Endodermal cell (in vitro differentiated cells): ENCODE results near the gene CYBRD1. TPM values are rescaled to one million over a fixed set of nuclear protein-coding genes. Genes with fewer than 3 reads are reported as not detected.

Experiments
- DNase-seq: peaks from one replicate; pipeline ENCODE4 v3.0.0-alpha.2; 2017
- H3K27ac ChIP-seq: 2 replicates; pipeline ENCODE4 v1.5.1; 2013; ENCODE audit warnings: mild to moderate bottlenecking, low read depth, low read length, moderate library complexity
- H3K27me3 ChIP-seq: 2 replicates; pipeline ENCODE4 v1.6.1; 2013; ENCODE audit warnings: mild to moderate bottlenecking, low read length, moderate library complexity; ENCODE audit not compliant: insufficient read depth, control insufficient read depth, poor library complexity, severe bottlenecking
- H3K36me3 ChIP-seq: 2 replicates; pipeline ENCODE4 v1.7.0; 2013; ENCODE audit warnings: mild to moderate bottlenecking, low read length, moderate library complexity; ENCODE audit not compliant: control insufficient read depth, insufficient read depth
- H3K4me1 ChIP-seq: one replicate; pipeline ENCODE4 v1.7.0; 2013; ENCODE audit warnings: low read length; ENCODE audit not compliant: control insufficient read depth, insufficient read depth
- H3K4me3 ChIP-seq: 2 replicates; pipeline ENCODE4 v1.5.1; 2013; ENCODE audit warnings: mild to moderate bottlenecking, low read length, moderate library complexity
- H3K9ac ChIP-seq: 2 replicates; pipeline ENCODE4 v1.6.1; 2013; ENCODE audit warnings: mild to moderate bottlenecking, low read length, moderate library complexity; ENCODE audit not compliant: poor library complexity, severe bottlenecking; ENCODE audit errors: extremely low read depth
- H3K9me3 ChIP-seq: 2 replicates; pipeline ENCODE4 v1.6.1; 2013; ENCODE audit warnings: mild to moderate bottlenecking, low read length, moderate library complexity; ENCODE audit not compliant: control insufficient read depth
- H3K27ac Mint-ChIP-seq: 2 replicates; pipeline ENCODE4 v1.8.0; 2020; ENCODE audit warnings: mixed read lengths
- H3K27me3 Mint-ChIP-seq: 2 replicates; pipeline ENCODE4 v1.8.0; 2021; ENCODE audit warnings: mild to moderate bottlenecking, mixed read lengths; ENCODE audit not compliant: insufficient read depth
- H3K36me3 Mint-ChIP-seq: 2 replicates; pipeline ENCODE4 v1.8.0; 2020; ENCODE audit warnings: low read depth, mixed read lengths
- H3K4me1 Mint-ChIP-seq: 2 replicates; pipeline ENCODE4 v1.8.0; 2020; ENCODE audit warnings: mixed read lengths
- H3K4me3 Mint-ChIP-seq: 2 replicates; pipeline ENCODE4 v1.8.0; 2020; ENCODE audit warnings: mild to moderate bottlenecking, moderate library complexity, mixed read lengths
- H3K9me3 Mint-ChIP-seq: 2 replicates; pipeline ENCODE4 v1.8.0; 2020; ENCODE audit warnings: mild to moderate bottlenecking, mixed read lengths
- CTCF ChIP-seq: fragments of 200-600 bp; sonication (generic); conservative IDR thresholded peaks from 2 replicates; pipeline ENCODE4 v1.5.0; 2021; ENCODE audit warnings: antibody characterized with exemption, mild to moderate bottlenecking
- WGBS, 2 experiments: methylation state at CpG; one replicate each; pipeline versions ENCODE4 v1.1.5 to v1.1.7; 2013; ENCODE audit warnings: missing lambda C conversion rate in 2 of 2, mixed read lengths in 1 of 2; ENCODE audit not compliant: insufficient coverage in 1 of 2, insufficient read length in 1 of 2; 5-methylcytosine and 5-hydroxymethylcytosine counted together
- long read RNA-seq, 4 experiments: library from polyadenylated mRNA in 2 of 4; library from RNA in 1 of 4; library from capped mRNA in 1 of 4; stranded (forward) in 3 of 4; unstranded in 1 of 4; transcript quantifications; one replicate each; pipeline ENCODE4 v2.0.0, GENCODE V29; 2020 to 2021; ENCODE audit warnings: inconsistent platforms in 1 of 4
- polyA plus RNA-seq, 2 experiments: library from polyadenylated mRNA; stranded (reverse); fragments of 50-300 nt; gene quantifications; one replicate each; pipeline ENCODE4 v1.2.3, GENCODE V29; 2013
- total RNA-seq, 2 donors: library from RNA; stranded (reverse); fragmentation: NEBNext Ultra II Directional in 1 of 2; extraction: Animal tissue kit (Norgen Biotek cat#: 25700) in 1 of 2; gene quantifications; 2 replicates in 1 of 2; 3 replicates in 1 of 2; pipeline ENCODE4 v1.2.1, GENCODE V29; 2021

The CYBRD1 gene
- 1 to 10 TPM; 3.3 to 4.7 TPM for total RNA-seq
- polyA plus RNA-seq (2013, experiment 1 of 2) = 10.5 TPM
- polyA plus RNA-seq (2013, experiment 2 of 2) = 9.3 TPM
- long read RNA-seq, experiment 1, full-length matches to known transcripts = 1 of 1 reads
- long read RNA-seq, experiment 1, partial matches to known transcripts = 0 of 1 reads
- long read RNA-seq, experiment 1, other reads (novel, unspliced or antisense) = 0 of 1 reads
- long read RNA-seq, experiment 2, full-length matches to known transcripts = 1 of 3 reads
- long read RNA-seq, experiment 2, partial matches to known transcripts = 0 of 3 reads
- long read RNA-seq, experiment 2, other reads (novel, unspliced or antisense) = 2 of 3 reads
- long read RNA-seq, experiment 3, full-length matches to known transcripts = 8 of 8 reads
- long read RNA-seq, experiment 3, partial matches to known transcripts = 0 of 8 reads
- long read RNA-seq, experiment 3, other reads (novel, unspliced or antisense) = 0 of 8 reads
- long read RNA-seq, experiment 4, full-length matches to known transcripts = 4 of 4 reads
- long read RNA-seq, experiment 4, partial matches to known transcripts = 0 of 4 reads
- long read RNA-seq, experiment 4, other reads (novel, unspliced or antisense) = 0 of 4 reads

DNA sequence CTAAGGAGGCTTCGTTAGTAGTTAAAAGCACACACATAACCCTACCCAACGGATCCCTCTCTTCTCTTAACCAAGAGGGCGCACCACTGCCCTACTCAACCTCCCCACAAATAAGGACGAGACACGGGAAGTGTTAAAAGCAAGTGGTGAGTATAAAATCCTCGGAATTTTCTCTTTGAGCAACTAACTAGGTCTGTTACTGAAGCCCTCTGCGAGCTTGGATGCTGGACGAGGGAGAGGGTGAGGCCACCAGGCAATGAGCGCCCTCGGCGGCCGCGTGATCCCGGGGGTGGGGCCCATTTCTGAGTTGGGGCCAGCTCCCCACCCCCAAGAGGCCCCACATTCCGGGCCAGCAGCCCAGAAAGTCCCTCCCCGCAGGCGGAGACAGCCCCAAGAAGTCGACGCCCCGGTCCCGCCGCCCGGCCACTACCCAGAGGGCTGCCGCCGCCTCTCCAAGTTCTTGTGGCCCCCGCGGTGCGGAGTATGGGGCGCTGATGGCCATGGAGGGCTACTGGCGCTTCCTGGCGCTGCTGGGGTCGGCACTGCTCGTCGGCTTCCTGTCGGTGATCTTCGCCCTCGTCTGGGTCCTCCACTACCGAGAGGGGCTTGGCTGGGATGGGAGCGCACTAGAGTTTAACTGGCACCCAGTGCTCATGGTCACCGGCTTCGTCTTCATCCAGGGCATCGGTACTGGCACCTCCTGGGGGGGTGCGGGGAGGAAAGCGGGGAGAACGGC, at the start of gene CYBRD1:
Gene CYBRD1, plus strand, starts transcription at position 423 of the 736 bp plus-strand sequence. Its CDS starts 72 bp downstream, at position 495.
- H3K9me3 ChIP-seq = no peaks in the 10 kb centered on the region
- H3K36me3 ChIP-seq = no peaks in the 10 kb centered on the region
- Mint-ChIP-seq H3K9me3 (no peaks in the 10 kb centered on the region), H3K36me3 (no peaks in the 10 kb centered on the region), H3K27me3 (peaks cover 38% of the 10 kb centered on the region), H3K4me1 (peaks cover 18% of the 10 kb centered on the region), H3K27ac (peak within 1 kb of the TSS; percentile 88), H3K4me3 (peak within 1 kb of the TSS; percentile 85)
- peak; percentile 18 for TF ChIP-seq CTCF
- peak within 1 kb of the TSS; percentile 30 for H3K27ac ChIP-seq
- WGBS, 2 experiments = 0 to 2% methylated on average over 11 to 45 of the region's 45 CpGs
- H3K4me1 ChIP-seq = no peaks in the 10 kb centered on the region
- H3K27me3 ChIP-seq = peaks cover 33% of the 10 kb centered on the region
- H3K9ac ChIP-seq = peak within 1 kb of the TSS; percentile 70
- H3K4me3 ChIP-seq = peak within 1 kb of the TSS; percentile 83
- DNase-seq = peak; percentile 88

DNA sequence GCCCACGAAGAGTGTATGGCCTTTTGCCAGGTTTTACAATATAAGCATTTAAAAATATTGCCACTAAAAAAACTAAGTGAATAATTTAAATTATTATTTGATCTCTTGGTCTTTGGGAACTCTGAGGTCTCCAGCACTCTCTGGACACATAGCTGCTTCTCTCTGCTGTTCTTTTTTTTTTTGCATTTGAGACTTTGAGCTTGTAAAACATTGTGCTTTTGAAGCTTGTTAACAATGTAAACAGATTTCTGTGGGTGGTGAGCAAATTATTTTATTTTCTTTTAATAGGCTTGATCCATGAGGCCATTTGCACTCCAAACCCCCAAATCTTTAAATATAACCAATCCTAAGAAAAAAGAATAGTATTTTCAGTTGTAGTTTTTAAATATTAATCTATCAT, 46.3 kb upstream of the CYBRD1 start:
- H3K36me3 Mint-ChIP-seq = peaks cover 20% of the 10 kb centered on the region
- WGBS, 2 experiments = 100% methylated on average over 1 of the region's 1 CpG; no CpG with 5 or more reads in 1 of the 2 experiments
- no peaks in the 10 kb centered on the region for H3K9me3 Mint-ChIP-seq
- peaks cover 4% of the 10 kb centered on the region for H3K4me1 ChIP-seq
- no peak overlapping the region for H3K27ac Mint-ChIP-seq
- no peak for TF ChIP-seq CTCF
- peaks cover 32% of the 10 kb centered on the region for H3K36me3 ChIP-seq
- no peaks in the 10 kb centered on the region for H3K27me3 ChIP-seq
- H3K27me3 Mint-ChIP-seq = no peaks in the 10 kb centered on the region
- H3K4me1 Mint-ChIP-seq = no peaks in the 10 kb centered on the region
- DNase-seq = no peak
- no peak overlapping the region for H3K9ac ChIP-seq
- H3K4me3 Mint-ChIP-seq = no peak overlapping the region
- H3K27ac ChIP-seq = no peak overlapping the region
- H3K4me3 ChIP-seq = no peak overlapping the region
- no peaks in the 10 kb centered on the region for H3K9me3 ChIP-seq

DNA sequence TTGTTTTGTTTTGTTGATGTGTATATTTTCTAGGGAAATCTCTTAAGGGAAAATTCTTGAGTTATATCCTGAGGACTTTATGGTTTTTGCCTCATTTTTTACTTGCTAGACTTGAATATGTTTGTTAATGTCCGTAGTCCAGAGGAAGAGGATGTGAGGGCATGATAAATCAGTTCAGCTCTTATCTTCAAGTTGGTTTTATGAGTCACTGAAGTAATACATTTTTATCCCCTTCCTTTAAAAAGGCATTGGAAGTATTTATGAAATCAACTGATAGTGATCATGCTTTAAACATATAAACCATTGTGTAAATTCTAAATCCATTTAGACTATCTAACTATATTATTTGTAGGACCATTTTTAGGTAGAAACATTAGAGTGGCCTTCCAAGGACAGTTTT, 43.9 kb upstream of the CYBRD1 start:
- Mint-ChIP-seq H3K36me3 (peaks cover 15% of the 10 kb centered on the region), H3K27ac (no peak overlapping the region), H3K27me3 (no peaks in the 10 kb centered on the region), H3K4me3 (no peak overlapping the region), H3K4me1 (peaks cover 13% of the 10 kb centered on the region), H3K9me3 (no peaks in the 10 kb centered on the region)
- Histone ChIP-seq H3K27me3 (no peaks in the 10 kb centered on the region), H3K36me3 (peaks cover 24% of the 10 kb centered on the region), H3K9ac (no peak overlapping the region), H3K4me3 (no peak overlapping the region), H3K9me3 (no peaks in the 10 kb centered on the region), H3K27ac (no peak overlapping the region), H3K4me1 (peaks cover 17% of the 10 kb centered on the region)
- TF ChIP-seq CTCF = no peak
- WGBS, 2 experiments = 88% methylated on average over 1 of the region's 1 CpG; no CpG with 5 or more reads in 1 of the 2 experiments
- DNase-seq = no peak
